K562 (cell line): ENCODE data around the gene BSN. TPM values are rescaled to one million over a fixed set of nuclear protein-coding genes. Genes with fewer than 3 reads are reported as not detected.

Source experiments
- ETS2 ChIP-seq: IDR thresholded peaks from 2 replicates; pipeline ENCODE4 v1.6.1; 2016; ENCODE audit warnings: borderline replicate concordance, missing genetic modification characterization, mild to moderate bottlenecking, moderate library complexity, missing compliant biosample characterization; ENCODE audit not compliant: poor library complexity, severe bottlenecking
- MAFG ChIP-seq: fragments of 450-650 bp; conservative IDR thresholded peaks from 2 replicates; pipeline ENCODE4 v1.6.1; 2016; ENCODE audit warnings: missing genetic modification characterization, missing compliant biosample characterization
- MAX ChIP-seq: sonication (generic); formaldehyde crosslinking; IDR thresholded peaks from 2 replicates; pipeline ENCODE4 v1.9.0; 2022; ENCODE audit warnings: mild to moderate bottlenecking, missing genetic modification reagents
- PRDM10 ChIP-seq: fragments of 450-650 bp; IDR thresholded peaks from 2 replicates; pipeline ENCODE4 v1.6.1; 2018; ENCODE audit not compliant: partially characterized antibody
- SMARCC2 ChIP-seq: fragments of 450-650 bp; IDR thresholded peaks from 2 replicates; pipeline ENCODE4 v1.6.1; 2017; ENCODE audit warnings: antibody characterized with exemption, moderate library complexity, mild to moderate bottlenecking, low read depth
- STAT6 ChIP-seq: sonication (generic); formaldehyde crosslinking; IDR thresholded peaks from 2 replicates; pipeline ENCODE4 v1.8.1; 2023; ENCODE audit warnings: mild to moderate bottlenecking, missing genetic modification reagents
- TOE1 ChIP-seq, 2 experiments: fragments of 450-650 bp in 1 of 2; sonication (generic) in 1 of 2; formaldehyde crosslinking in 1 of 2; IDR thresholded peaks; 2 replicates each; pipeline versions ENCODE4 v1.7.1 to v1.8.0; 2016 to 2022; ENCODE audit warnings: borderline replicate concordance in 2 of 2, mild to moderate bottlenecking in 2 of 2, antibody characterized with exemption in 1 of 2, inconsistent platforms in 1 of 2, low read depth in 1 of 2, missing genetic modification reagents in 1 of 2, moderate library complexity in 1 of 2
- ZNF253 ChIP-seq: fragments of 250-450 bp; sonication (Bioruptor Pico); conservative IDR thresholded peaks from 2 replicates; pipeline ENCODE4 v1.6.1; 2021; ENCODE audit warnings: mild to moderate bottlenecking
- ZNF318 ChIP-seq, 2 experiments: fragments of 450-650 bp; IDR thresholded peaks; 2 replicates each; pipeline ENCODE4 v1.6.1; 2016; ENCODE audit warnings: mild to moderate bottlenecking in 2 of 2, borderline replicate concordance in 1 of 2, low read depth in 1 of 2, moderate library complexity in 1 of 2
- polyA plus RNA-seq, 8 experiments: library from polyadenylated mRNA; depleted of rRNA in 4 of 8; stranded (reverse) in 5 of 8; unstranded in 3 of 8; fragments of >200 nt; fragmentation: Nextera tagmentation in 2 of 8; fragmentation: Illumina TruSeq in 1 of 8; extraction: Ambion mirVana in 2 of 8; extraction: Trizol in 1 of 8; gene quantifications; 2 replicates each; pipeline versions ENCODE4 v1.2.1 to v1.2.3, GENCODE V29; 2011 to 2014; ENCODE audit warnings: inconsistent platforms in 1 of 8, missing spikeins in 1 of 8
- total RNA-seq, 7 experiments: library from RNA; depleted of rRNA in 6 of 7; stranded (reverse); fragments of >200 nt in 6 of 7; fragmentation: Illumina TruSeq in 2 of 7; extraction: Trizol in 2 of 7; gene quantifications; 2 replicates each; pipeline versions ENCODE4 v1.2.1 to v1.2.3, GENCODE V29; 2011 to 2021; ENCODE audit warnings: low replicate concordance in 1 of 7

BSN gene
- total and polyA plus RNA-seq, 9 of the 15 experiments (the other 6 are each of a cell fraction or from before 2014, with no cell fraction given) = 0.03 to 1.5 (median 0.29) TPM

GRCh38 chr3:49553692-49554632, at the start of gene BSN (continued):
- no peak for TF ChIP-seq MAX
- TF ChIP-seq TOE1 (IDR thresholded peaks at IDR 0.05; ENCODE audit: borderline replicate concordance) = no peak
- TF ChIP-seq TOE1 (CRISPR knock-in tag; IDR thresholded peaks at IDR 0.05; ENCODE audit: borderline replicate concordance, low read depth) = no peak
- no peak for TF ChIP-seq STAT6 (CRISPR knock-in tag)
- TF ChIP-seq ETS2 (tag) = no peak
- TF ChIP-seq PRDM10 = no peak
- TF ChIP-seq ZNF318 (IDR thresholded peaks at IDR 0.05; ENCODE audit: borderline replicate concordance in 1 of 2, low read depth in 1 of 2) = no peak
- no peak for TF ChIP-seq SMARCC2
- no peak for TF ChIP-seq ZNF253 (CRISPR knock-in tag)
- TF ChIP-seq MAFG (tag) = no peak
